Lung (tissue), 12 donors: Measurements from ENCODE around the gene DNAJB6. TPM values are rescaled to one million over a fixed set of nuclear protein-coding genes. Genes with fewer than 3 reads are reported as not detected.

Source experiments
- ATAC-seq: fragments of 200-7000 bp; cut with Tn5 transposase; one replicate; pipeline ENCODE4 v1.9.1; 2020; ENCODE audit warnings: moderate number of reproducible peaks; ENCODE audit not compliant: insufficient read depth, low FRiP score
- DNase-seq, 3 donors: peaks; one replicate each; pipeline ENCODE4 v3.0.0-alpha.2; 2013 to 2017
- H3K27ac ChIP-seq, 2 donors: one replicate each; pipeline ENCODE4 v1.5.1; 2013; ENCODE audit warnings: mild to moderate bottlenecking in 2 of 2, moderate library complexity in 2 of 2, control low read depth in 1 of 2, inconsistent platforms in 1 of 2, low read depth in 1 of 2, low read length in 1 of 2
- H3K27me3 ChIP-seq, 3 donors: one replicate each; pipeline ENCODE4 v1.5.1; 2013; ENCODE audit warnings: low read length in 2 of 3; ENCODE audit not compliant: control insufficient read depth in 3 of 3, insufficient read depth in 3 of 3
- H3K36me3 ChIP-seq, 4 donors: one replicate each; pipeline ENCODE4 v1.5.1; 2013; ENCODE audit warnings: low read length in 4 of 4, mild to moderate bottlenecking in 1 of 4, moderate library complexity in 1 of 4; ENCODE audit not compliant: control insufficient read depth in 4 of 4, insufficient read depth in 4 of 4
- H3K4me1 ChIP-seq, 5 donors: one replicate each; pipeline ENCODE4 v1.5.1; 2013; ENCODE audit warnings: low read length in 5 of 5, mild to moderate bottlenecking in 2 of 5, moderate library complexity in 1 of 5; ENCODE audit not compliant: control insufficient read depth in 5 of 5, insufficient read depth in 5 of 5
- H3K4me3 ChIP-seq: one replicate; pipeline ENCODE4 v1.5.1; 2013; ENCODE audit warnings: mild to moderate bottlenecking, control low read depth, moderate library complexity
- H3K9ac ChIP-seq, 2 donors: one replicate each; pipeline ENCODE4 v1.5.1; 2013; ENCODE audit warnings: low read length in 2 of 2, control low read depth in 1 of 2; ENCODE audit not compliant: insufficient read depth in 1 of 2
- H3K9me3 ChIP-seq, 4 donors: one replicate each; pipeline ENCODE4 v1.5.1; 2013; ENCODE audit warnings: low read length in 3 of 4, mild to moderate bottlenecking in 1 of 4, moderate library complexity in 1 of 4; ENCODE audit not compliant: control insufficient read depth in 4 of 4, insufficient read depth in 3 of 4
- WGBS, 2 donors: extraction: QIAGEN DNeasy Blood & Tissue Kit; methylation state at CpG; one replicate each; pipeline ENCODE4 v1.1.7; 2013; 5-methylcytosine and 5-hydroxymethylcytosine counted together
- polyA plus RNA-seq, 2 donors: library from polyadenylated mRNA; stranded (reverse); fragments of 200-250 nt; gene quantifications; one replicate each; pipeline ENCODE4 v1.2.1, GENCODE V29; 2013
- total RNA-seq, 2 donors: library from RNA; depleted of rRNA in 1 of 2; stranded (reverse); fragments of >200 nt in 1 of 2; gene quantifications; one replicate each; pipeline ENCODE4 v1.2.1, GENCODE V29; 2014 to 2021
- TF ChIP-seq, protein P1 (sequence below): IDR thresholded peaks from 2 replicates; pipeline ENCODE4 v1.5.1; 2012; ENCODE audit warnings: mild to moderate bottlenecking; ENCODE audit errors: control extremely low read depth, extremely low read depth
- donor health status: control.
- donor health status: control.
- donor health status: Bipolar disorder and iron deficiency.
- donor health status: healthy.
- donor health status: DM: yes; HTN: yes; CAD: no.

DNAJB6 gene
- total and polyA plus RNA-seq, 4 donors = 58.1 to 117 (median 83.0) TPM

DNA sequence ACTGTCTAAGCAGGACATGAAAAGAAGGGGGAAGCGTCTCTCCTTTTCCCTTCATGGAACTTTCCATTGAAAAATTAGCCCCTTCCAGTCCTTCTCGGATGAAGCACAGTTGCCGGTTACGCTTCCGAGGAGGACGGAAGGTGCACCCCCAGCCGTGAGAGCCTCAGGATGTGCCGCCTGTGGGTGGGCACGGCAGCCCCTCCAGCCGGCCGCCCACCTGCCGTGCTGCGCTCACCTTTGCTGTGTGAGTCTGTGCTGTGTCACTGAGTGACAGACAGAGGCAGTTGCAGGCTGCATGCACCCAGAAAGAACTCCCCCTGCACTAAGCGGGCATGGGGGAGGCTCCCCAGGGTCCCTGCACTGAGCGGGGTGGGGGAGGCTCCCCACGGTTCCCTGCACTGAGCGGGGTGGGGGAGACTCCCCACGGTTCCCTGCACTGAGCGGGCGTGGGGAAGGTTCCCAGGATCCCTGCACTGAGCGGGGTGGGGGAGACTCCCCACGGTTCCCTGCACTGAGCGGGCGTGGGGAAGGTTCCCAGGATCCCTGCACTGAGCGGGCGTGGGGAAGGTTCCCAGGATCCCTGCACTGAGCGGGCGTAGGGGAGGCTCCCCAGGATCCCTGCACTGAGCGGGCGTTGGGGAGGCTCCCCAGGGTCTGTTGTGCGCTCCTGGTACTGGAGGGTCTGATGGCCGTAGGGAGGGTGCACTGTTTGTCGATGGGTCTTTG lies 74.2 kb downstream of the DNAJB6 start:
- TF ChIP-seq, protein P1, sequence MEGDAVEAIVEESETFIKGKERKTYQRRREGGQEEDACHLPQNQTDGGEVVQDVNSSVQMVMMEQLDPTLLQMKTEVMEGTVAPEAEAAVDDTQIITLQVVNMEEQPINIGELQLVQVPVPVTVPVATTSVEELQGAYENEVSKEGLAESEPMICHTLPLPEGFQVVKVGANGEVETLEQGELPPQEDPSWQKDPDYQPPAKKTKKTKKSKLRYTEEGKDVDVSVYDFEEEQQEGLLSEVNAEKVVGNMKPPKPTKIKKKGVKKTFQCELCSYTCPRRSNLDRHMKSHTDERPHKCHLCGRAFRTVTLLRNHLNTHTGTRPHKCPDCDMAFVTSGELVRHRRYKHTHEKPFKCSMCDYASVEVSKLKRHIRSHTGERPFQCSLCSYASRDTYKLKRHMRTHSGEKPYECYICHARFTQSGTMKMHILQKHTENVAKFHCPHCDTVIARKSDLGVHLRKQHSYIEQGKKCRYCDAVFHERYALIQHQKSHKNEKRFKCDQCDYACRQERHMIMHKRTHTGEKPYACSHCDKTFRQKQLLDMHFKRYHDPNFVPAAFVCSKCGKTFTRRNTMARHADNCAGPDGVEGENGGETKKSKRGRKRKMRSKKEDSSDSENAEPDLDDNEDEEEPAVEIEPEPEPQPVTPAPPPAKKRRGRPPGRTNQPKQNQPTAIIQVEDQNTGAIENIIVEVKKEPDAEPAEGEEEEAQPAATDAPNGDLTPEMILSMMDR = no peak
- no peaks in the 10 kb centered on the region for H3K4me1 ChIP-seq
- no peak overlapping the region for H3K9ac ChIP-seq
- no peaks in the 10 kb centered on the region for H3K27me3 ChIP-seq
- 96 to 97% methylated on average over 33 of the region's 33 CpGs for WGBS, 2 donors
- H3K4me3 ChIP-seq = no peak overlapping the region
- peaks cover 0 to 40% (median 6%) of the 10 kb centered on the region in 4 donors for H3K36me3 ChIP-seq
- ATAC-seq = no peak
- no peak overlapping the region for H3K27ac ChIP-seq
- DNase-seq = no peak
- H3K9me3 ChIP-seq = peaks cover 0 to 2% (median 0%) of the 10 kb centered on the region in 4 donors

DNA sequence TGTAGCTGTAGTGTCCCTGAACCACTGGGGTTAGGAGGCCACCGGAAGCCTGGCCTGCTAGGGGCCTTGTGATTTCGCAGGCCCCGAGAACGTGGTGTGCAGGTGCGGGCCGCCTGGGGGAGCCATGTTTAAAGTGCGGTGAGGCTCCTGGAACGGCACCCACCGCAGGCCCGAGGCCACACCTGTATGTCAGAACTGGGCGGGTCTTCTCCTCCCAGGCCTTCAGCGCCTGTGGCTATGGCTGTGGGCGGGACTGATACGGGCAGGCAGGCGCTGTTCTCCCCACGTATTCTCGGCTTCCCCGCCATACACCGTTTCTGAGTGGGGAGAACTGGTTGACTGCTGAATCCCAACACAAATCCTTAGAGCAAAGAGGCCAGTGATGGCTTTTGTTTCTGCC lies 74.8 kb downstream of the DNAJB6 start:
- H3K9me3 ChIP-seq = peaks cover 0 to 2% (median 0%) of the 10 kb centered on the region in 4 donors
- H3K27ac ChIP-seq = no peak overlapping the region
- no peaks in the 10 kb centered on the region for H3K4me1 ChIP-seq
- no peak for DNase-seq
- no peaks in the 10 kb centered on the region for H3K27me3 ChIP-seq
- TF ChIP-seq, protein P1 = no peak
- WGBS, 2 donors = 84 to 89% methylated on average over 19 of the region's 19 CpGs
- H3K4me3 ChIP-seq = no peak overlapping the region
- H3K36me3 ChIP-seq = peaks cover 0 to 44% (median 8%) of the 10 kb centered on the region in 4 donors
- no peak for ATAC-seq
- H3K9ac ChIP-seq = no peak overlapping the region

DNA sequence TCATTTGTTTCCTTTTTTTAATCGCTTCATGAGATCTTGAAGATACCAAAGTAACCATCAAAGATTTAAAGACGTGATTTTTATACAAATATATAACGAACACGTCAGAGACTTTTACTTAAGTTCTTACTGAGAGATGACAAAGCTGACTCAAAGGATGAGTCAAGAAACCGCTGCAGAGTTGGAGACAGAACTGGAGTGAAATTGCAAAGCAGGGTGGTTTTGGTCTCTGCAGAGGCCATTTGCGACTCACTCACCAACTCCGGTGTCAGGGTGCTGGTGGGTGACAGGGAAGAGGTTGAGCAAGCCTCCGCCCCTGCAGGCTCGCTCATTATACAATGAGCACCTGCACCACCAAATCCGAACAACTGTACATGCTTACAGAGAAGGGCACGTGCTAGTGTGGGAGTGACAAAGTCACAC lies 75.2 kb downstream of the DNAJB6 start:
- ATAC-seq (no peak), DNase-seq (no peak)
- H3K4me1 ChIP-seq = no peaks in the 10 kb centered on the region
- peaks cover 0 to 1% (median 0%) of the 10 kb centered on the region in 4 donors for H3K9me3 ChIP-seq
- H3K4me3 ChIP-seq = no peak overlapping the region
- no peak overlapping the region for H3K27ac ChIP-seq
- 88 to 91% methylated on average over 11 of the region's 11 CpGs for WGBS, 2 donors
- H3K36me3 ChIP-seq = peaks cover 0 to 45% (median 9%) of the 10 kb centered on the region in 4 donors
- H3K9ac ChIP-seq = no peak overlapping the region
- H3K27me3 ChIP-seq = no peaks in the 10 kb centered on the region
- TF ChIP-seq, protein P1 = no peak
